H9 (cell line): Measurements from ENCODE around the gene SH2D1B. TPM values are rescaled to one million over a fixed set of nuclear protein-coding genes. Genes with fewer than 3 reads are reported as not detected.

Experiments used
- DNase-seq: peaks from one replicate; pipeline ENCODE4 v3.0.0-alpha.2; 2017
- H2AFZ ChIP-seq: one replicate; pipeline ENCODE4 v1.6.1; 2013; ENCODE audit warnings: mild to moderate bottlenecking, low read length, control low read depth, moderate library complexity
- H2AK5ac ChIP-seq: 2 replicates; pipeline ENCODE4 v1.6.1; 2013; ENCODE audit warnings: low read length, control low read depth, mixed read lengths; ENCODE audit not compliant: insufficient read length
- H2BK120ac ChIP-seq: one replicate; pipeline ENCODE4 v1.6.1; 2013; ENCODE audit warnings: low read depth, mild to moderate bottlenecking, low read length, control low read depth, inconsistent platforms; ENCODE audit not compliant: poor library complexity, severe bottlenecking
- H2BK12ac ChIP-seq: 2 replicates; pipeline ENCODE4 v1.6.1; 2013; ENCODE audit warnings: low read length, control low read depth, mixed read lengths, low read depth; ENCODE audit not compliant: insufficient read length
- H2BK15ac ChIP-seq: 2 replicates; pipeline ENCODE4 v1.6.1; 2013; ENCODE audit warnings: low read depth, low read length, control low read depth
- H2BK20ac ChIP-seq: one replicate; pipeline ENCODE4 v1.6.1; 2013; ENCODE audit warnings: low read depth, mild to moderate bottlenecking, low read length, control low read depth, inconsistent platforms; ENCODE audit not compliant: poor library complexity, severe bottlenecking
- H2BK5ac ChIP-seq: 2 replicates; pipeline ENCODE4 v1.6.1; 2013; ENCODE audit warnings: low read length, control low read depth, mixed read lengths; ENCODE audit not compliant: insufficient read length
- H3K14ac ChIP-seq: 2 replicates; pipeline ENCODE4 v1.6.1; 2013; ENCODE audit warnings: low read length, control low read depth; ENCODE audit not compliant: insufficient read depth
- H3K18ac ChIP-seq: 2 replicates; pipeline ENCODE4 v1.6.1; 2013; ENCODE audit warnings: low read depth, mild to moderate bottlenecking, mixed read lengths, low read length, control low read depth; ENCODE audit not compliant: insufficient read length
- H3K23ac ChIP-seq: 2 replicates; pipeline ENCODE4 v1.6.1; 2013; ENCODE audit warnings: low read length, control low read depth, mixed read lengths, low read depth; ENCODE audit not compliant: insufficient read length
- H3K23me2 ChIP-seq: 2 replicates; pipeline ENCODE4 v1.6.1; 2013; ENCODE audit warnings: low read depth, mild to moderate bottlenecking, mixed read lengths, low read length, control low read depth; ENCODE audit not compliant: insufficient read length, poor library complexity, severe bottlenecking
- H3K27ac ChIP-seq: 2 replicates; pipeline ENCODE4 v1.5.1; 2013; ENCODE audit warnings: low read length, control low read depth, mixed read lengths, low read depth; ENCODE audit not compliant: insufficient read length
- H3K27me3 ChIP-seq: 2 replicates; pipeline ENCODE4 v1.6.1; 2013; ENCODE audit warnings: low read length, control low read depth, inconsistent platforms; ENCODE audit not compliant: insufficient read depth
- H3K4ac ChIP-seq: 2 replicates; pipeline ENCODE4 v1.6.1; 2013; ENCODE audit warnings: low read depth, mild to moderate bottlenecking, control low read depth, inconsistent platforms, low read length, moderate library complexity
- H3K4me1 ChIP-seq: 2 replicates; pipeline ENCODE4 v1.6.1; 2013; ENCODE audit warnings: low read length, control low read depth, inconsistent platforms; ENCODE audit not compliant: insufficient read depth
- H3K4me2 ChIP-seq: 2 replicates; pipeline ENCODE4 v1.6.1; 2013; ENCODE audit warnings: low read length, control low read depth, mixed read lengths; ENCODE audit not compliant: insufficient read length, insufficient read depth
- H3K56ac ChIP-seq: 2 replicates; pipeline ENCODE4 v1.6.1; 2013; ENCODE audit warnings: low read depth, mild to moderate bottlenecking, mixed read lengths, low read length, control low read depth; ENCODE audit not compliant: insufficient read length
- H3K79me1 ChIP-seq: 2 replicates; pipeline ENCODE4 v1.6.1; 2013; ENCODE audit warnings: low read depth, mild to moderate bottlenecking, moderate library complexity, low read length, control low read depth, inconsistent platforms; ENCODE audit not compliant: insufficient read depth, poor library complexity, severe bottlenecking
- H3K79me2 ChIP-seq: 2 replicates; pipeline ENCODE4 v1.6.1; 2013; ENCODE audit warnings: low read length, control low read depth, inconsistent platforms; ENCODE audit not compliant: insufficient read depth
- H3K9ac ChIP-seq: 2 replicates; pipeline ENCODE4 v1.6.1; 2013; ENCODE audit warnings: low read length, control low read depth, mixed read lengths; ENCODE audit not compliant: insufficient read length; ENCODE audit errors: extremely low read depth
- H3K9me3 ChIP-seq: one replicate; pipeline ENCODE4 v1.6.1; 2013; ENCODE audit warnings: low read depth, low read length, inconsistent platforms; ENCODE audit not compliant: control insufficient read depth
- H3T11ph ChIP-seq: one replicate; pipeline ENCODE4 v1.6.1; 2013; ENCODE audit warnings: mild to moderate bottlenecking, low read length, control low read depth, inconsistent platforms
- H4K20me1 ChIP-seq: one replicate; pipeline ENCODE4 v1.6.1; 2013; ENCODE audit not compliant: control insufficient read depth, insufficient read length, insufficient read depth
- H4K5ac ChIP-seq: 2 replicates; pipeline ENCODE4 v1.6.1; 2013; ENCODE audit warnings: low read depth, mild to moderate bottlenecking, mixed read lengths, low read length, control low read depth; ENCODE audit not compliant: insufficient read length
- H4K8ac ChIP-seq: replicated peaks from 2 replicates; pipeline ENCODE4 v1.6.1; 2013; ENCODE audit warnings: low read length, control low read depth, mixed read lengths, low read depth; ENCODE audit not compliant: insufficient read length
- H4K91ac ChIP-seq: 2 replicates; pipeline ENCODE4 v1.6.1; 2013; ENCODE audit warnings: low read depth, mild to moderate bottlenecking, moderate library complexity, mixed read lengths, low read length, control low read depth; ENCODE audit not compliant: insufficient read length
- H3K27ac Mint-ChIP-seq, 3 experiments: 2 replicates in 2 of 3; 3 replicates in 1 of 3; pipeline ENCODE4 v1.8.0; 2020 to 2021; ENCODE audit warnings: mixed read lengths in 3 of 3, mild to moderate bottlenecking in 1 of 3, moderate library complexity in 1 of 3
- H3K27me3 Mint-ChIP-seq: 2 replicates; pipeline ENCODE4 v1.8.0; 2021; ENCODE audit warnings: low read depth, mild to moderate bottlenecking, moderate library complexity, mixed read lengths
- H3K36me3 Mint-ChIP-seq, 3 experiments: 2 replicates in 2 of 3; 3 replicates in 1 of 3; pipeline ENCODE4 v1.8.0; 2020 to 2021; ENCODE audit warnings: low read depth in 3 of 3, mixed read lengths in 3 of 3; ENCODE audit not compliant: insufficient read depth in 1 of 3
- H3K4me1 Mint-ChIP-seq, 2 experiments: 2 replicates each; pipeline ENCODE4 v1.8.0; 2020; ENCODE audit warnings: mixed read lengths in 2 of 2
- H3K4me3 Mint-ChIP-seq, 2 experiments: 2 replicates in 1 of 2; 3 replicates in 1 of 2; pipeline ENCODE4 v1.8.0; 2020 to 2021; ENCODE audit warnings: mild to moderate bottlenecking in 2 of 2, mixed read lengths in 2 of 2, moderate library complexity in 1 of 2
- H3K9me3 Mint-ChIP-seq, 2 experiments: 2 replicates in 1 of 2; 3 replicates in 1 of 2; pipeline ENCODE4 v1.8.0; 2020; ENCODE audit warnings: mild to moderate bottlenecking in 2 of 2, mixed read lengths in 2 of 2, moderate library complexity in 1 of 2
- CTCF ChIP-seq: fragments of 200-600 bp; sonication (generic); conservative IDR thresholded peaks from 3 replicates; pipeline ENCODE4 v1.8.0; 2021; ENCODE audit warnings: antibody characterized with exemption, mild to moderate bottlenecking
- WGBS: extraction: QIAGEN DNeasy Blood & Tissue Kit; methylation state at CpG from one replicate; pipeline ENCODE4 v1.1.7; 2013; ENCODE audit warnings: missing lambda C conversion rate, low lambda C conversion rate, mixed read lengths; ENCODE audit not compliant: insufficient read length; ENCODE audit errors: extremely low coverage; 5-methylcytosine and 5-hydroxymethylcytosine counted together
- total RNA-seq: library from RNA; stranded (reverse); gene quantifications from 2 replicates; pipeline ENCODE4 v1.2.1, GENCODE V29; 2021

Gene SH2D1B
- total RNA-seq, 1 experiment from 2014 or later: not detected

- no peak overlapping the region for H3K18ac ChIP-seq
- no peaks in the 10 kb centered on the region for H3K23me2 ChIP-seq
- Mint-ChIP-seq H3K4me1 (peaks cover 3 to 4% of the 10 kb centered on the region in 2 experiments; a peak in 2 of 4 replicates), H3K4me3 (no peak overlapping the region), H3K27ac (no peak overlapping the region), H3K9me3 (peaks cover 11 to 12% of the 10 kb centered on the region in 2 experiments; a peak in 4 of 5 replicates), H3K27me3 (no peaks in the 10 kb centered on the region), H3K36me3 (peaks cover 0 to 7% (median 7%) of the 10 kb centered on the region in 3 experiments; a peak in 3 of 7 replicates)
- no peaks in the 10 kb centered on the region for H3K27me3 ChIP-seq
- H4K20me1 ChIP-seq: no peaks in the 10 kb centered on the region
- H4K8ac ChIP-seq: no peak overlapping the region
- H2BK120ac ChIP-seq: no peak overlapping the region
- H3K4ac ChIP-seq: no peak overlapping the region
- H2BK12ac ChIP-seq: no peak overlapping the region
- H2BK20ac ChIP-seq: no peak overlapping the region
- no peak for TF ChIP-seq CTCF
- no peaks in the 10 kb centered on the region for H3K4me1 ChIP-seq
- DNase-seq: no peak
- no peaks in the 10 kb centered on the region for H3K79me2 ChIP-seq
- H3K56ac ChIP-seq: no peak overlapping the region
- H3K79me1 ChIP-seq: no peaks in the 10 kb centered on the region
- no CpG with 5 or more reads among the region's 2 CpGs for WGBS
- no peak overlapping the region for H2BK5ac ChIP-seq
- H3K23ac ChIP-seq: no peak overlapping the region
- no peak overlapping the region for H2AK5ac ChIP-seq
- no peak overlapping the region for H3K14ac ChIP-seq
- no peak overlapping the region for H4K5ac ChIP-seq
- H2BK15ac ChIP-seq: no peak overlapping the region
- H3K4me2 ChIP-seq: no peak overlapping the region
- no peaks in the 10 kb centered on the region for H3K9me3 ChIP-seq
- no peak overlapping the region for H3K9ac ChIP-seq
- no peak overlapping the region for H3T11ph ChIP-seq
- no peak overlapping the region for H4K91ac ChIP-seq
- H2AFZ ChIP-seq: no peak overlapping the region
- no peak overlapping the region for H3K27ac ChIP-seq
Measured at GRCh38 chr1:162416909-162417308, 5.0 kb upstream of the SH2D1B start.
